Right lobe of liver (tissue), 6 donors: Measurements from ENCODE around the gene TBXAS1. TPM values are rescaled to one million over a fixed set of nuclear protein-coding genes. Genes with fewer than 3 reads are reported as not detected.
"Not testable (repeated sequence)": the region's sequence is repeated elsewhere in the genome, so short reads cannot be mapped to it uniquely, and the experiment has no call there.

Experiments
- ATAC-seq, 4 donors: fragments of 200-7000 bp; cut with Tn5 transposase; one replicate each; pipeline ENCODE4 v1.9.1; 2020; ENCODE audit warnings: mild to moderate bottlenecking in 4 of 4, moderate library complexity in 4 of 4
- DNase-seq, 3 donors: peaks; one replicate each; pipeline ENCODE4 v3.0.0-alpha.2; 2020
- H3K27ac ChIP-seq, 3 donors: fragments of 200-600 bp; one replicate each; pipeline ENCODE4 v1.8.0; 2022
- H3K27me3 ChIP-seq, 2 donors: fragments of 200-600 bp; one replicate each; pipeline ENCODE4 v1.8.0; 2022
- H3K36me3 ChIP-seq, 4 donors: fragments of 200-600 bp; sonication (generic) in 1 of 4; one replicate each; pipeline versions ENCODE4 v1.5.1 to v1.8.0; 2017 to 2022; ENCODE audit warnings: control low read depth in 1 of 4
- H3K4me1 ChIP-seq, 4 donors: fragments of 200-600 bp; sonication (generic) in 1 of 4; one replicate each; pipeline versions ENCODE4 v1.5.1 to v1.8.0; 2017 to 2022; ENCODE audit warnings: control low read depth in 1 of 4
- H3K4me3 ChIP-seq, 3 donors: fragments of 200-600 bp; one replicate each; pipeline ENCODE4 v1.8.0; 2022
- H3K9me3 ChIP-seq, 4 donors: fragments of 200-600 bp; sonication (generic) in 1 of 4; one replicate each; pipeline versions ENCODE4 v1.5.1 to v1.8.0; 2017 to 2022; ENCODE audit warnings: control low read depth in 1 of 4
- POLR2A ChIP-seq: fragments of 450-650 bp; IDR thresholded peaks from one replicate; pipeline ENCODE4 v1.6.1; 2017; ENCODE audit warnings: antibody characterized with exemption, mild to moderate bottlenecking
- WGBS: methylation state at CpG from one replicate; pipeline ENCODE4 v1.1.6; 2018; ENCODE audit warnings: low coverage, low lambda C conversion rate; ENCODE audit not compliant: insufficient coverage; ENCODE audit errors: missing lambda C conversion rate; 5-methylcytosine and 5-hydroxymethylcytosine counted together
- intact Hi-C, 2 donors: fragments of 100-400 bp; cut with DNase I; formaldehyde crosslinking; loops; one replicate each; pipeline versions ENCODE4 v1.11.2 to v1.14.1; 2022
- total RNA-seq, 6 experiments: library from RNA; depleted of rRNA in 2 of 6; stranded (reverse); fragments of >200 nt in 2 of 6; fragmentation: NEBNext Ultra II Directional in 3 of 6; extraction: Animal tissue kit (Norgen Biotek cat#: 25700) in 3 of 6; gene quantifications; one replicate each; pipeline versions ENCODE4 v1.1.0 to v1.2.4, GENCODE V29; 2016 to 2023
- TF ChIP-seq, protein P1 (sequence below), 4 donors: fragments of 200-600 bp in 3 of 4; fragments of 450-650 bp in 1 of 4; IDR thresholded peaks; one replicate each; pipeline versions ENCODE4 v1.5.1 to v1.8.0; 2016 to 2022; ENCODE audit warnings: antibody characterized with exemption in 4 of 4, mild to moderate bottlenecking in 2 of 4
- donor health status: DM: no; HTN: yes; CAD: no.
- donor health status: DM: no; HTN: no; CAD: no.
- donor health status: DM: no; HTN: no; CAD: no.
- donor health status: DM: no; HTN: yes; CAD: no.
- donor health status: DM: no; HTN: yes; CAD: no.

Gene TBXAS1
- total RNA-seq, 6 experiments from 2014 or later = 7.6 to 15.6 (median 12.2) TPM

DNA sequence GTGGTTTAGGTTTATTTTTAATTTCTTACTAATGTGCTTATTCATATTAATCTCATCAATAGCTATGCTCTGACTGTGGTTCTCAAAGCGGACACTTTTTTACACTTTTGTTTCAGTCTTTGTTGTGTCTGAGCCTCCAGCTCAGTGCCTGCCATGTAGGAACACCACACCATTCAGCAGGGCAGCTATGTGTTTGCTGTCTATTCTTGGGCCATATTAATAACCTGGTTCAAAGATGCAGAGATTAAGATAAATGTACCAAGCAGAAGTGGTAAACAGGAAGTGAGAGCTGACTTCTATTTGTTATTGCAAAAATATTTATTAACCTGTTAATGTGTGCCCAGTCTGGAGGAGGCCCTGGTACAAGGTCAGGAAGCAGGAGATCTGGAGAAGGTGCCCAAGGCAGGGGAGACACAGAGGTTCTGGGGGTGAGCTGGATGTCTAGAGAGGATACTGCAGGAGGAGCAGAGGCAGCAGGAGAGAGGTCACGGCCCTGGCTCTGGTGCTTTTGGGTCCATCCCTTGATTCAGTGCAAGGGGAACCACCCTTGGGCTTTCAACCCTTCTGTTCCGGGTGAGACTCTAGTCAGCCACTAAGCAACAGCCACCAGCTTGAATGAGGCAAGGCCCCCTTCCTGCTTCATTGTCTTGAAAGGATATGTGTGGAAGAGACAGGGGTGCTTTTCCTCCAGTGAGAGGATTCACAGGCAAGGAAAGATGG is 1.9 kb downstream of the TBXAS1 start:
- intact Hi-C loops = no loop called here
- WGBS = 64% methylated on average over 1 of the region's 3 CpGs
- Histone ChIP-seq H3K4me3 (peak overlapping the region in 2 of 3 donors; percentile 3 to 36), H3K27me3 (no peaks in the 10 kb centered on the region), H3K9me3 (no peaks in the 10 kb centered on the region), H3K27ac (peak overlapping the region in 1 of 3 donors; percentile 13), H3K4me1 (no peaks in the 10 kb centered on the region), H3K36me3 (no peaks in the 10 kb centered on the region)
- ATAC-seq (peak; percentile 31 to 50 (median 37)), DNase-seq (no peak)
- TF ChIP-seq, protein P1, sequence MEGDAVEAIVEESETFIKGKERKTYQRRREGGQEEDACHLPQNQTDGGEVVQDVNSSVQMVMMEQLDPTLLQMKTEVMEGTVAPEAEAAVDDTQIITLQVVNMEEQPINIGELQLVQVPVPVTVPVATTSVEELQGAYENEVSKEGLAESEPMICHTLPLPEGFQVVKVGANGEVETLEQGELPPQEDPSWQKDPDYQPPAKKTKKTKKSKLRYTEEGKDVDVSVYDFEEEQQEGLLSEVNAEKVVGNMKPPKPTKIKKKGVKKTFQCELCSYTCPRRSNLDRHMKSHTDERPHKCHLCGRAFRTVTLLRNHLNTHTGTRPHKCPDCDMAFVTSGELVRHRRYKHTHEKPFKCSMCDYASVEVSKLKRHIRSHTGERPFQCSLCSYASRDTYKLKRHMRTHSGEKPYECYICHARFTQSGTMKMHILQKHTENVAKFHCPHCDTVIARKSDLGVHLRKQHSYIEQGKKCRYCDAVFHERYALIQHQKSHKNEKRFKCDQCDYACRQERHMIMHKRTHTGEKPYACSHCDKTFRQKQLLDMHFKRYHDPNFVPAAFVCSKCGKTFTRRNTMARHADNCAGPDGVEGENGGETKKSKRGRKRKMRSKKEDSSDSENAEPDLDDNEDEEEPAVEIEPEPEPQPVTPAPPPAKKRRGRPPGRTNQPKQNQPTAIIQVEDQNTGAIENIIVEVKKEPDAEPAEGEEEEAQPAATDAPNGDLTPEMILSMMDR (IDR thresholded peaks at IDR 0.05) = no peak

DNA sequence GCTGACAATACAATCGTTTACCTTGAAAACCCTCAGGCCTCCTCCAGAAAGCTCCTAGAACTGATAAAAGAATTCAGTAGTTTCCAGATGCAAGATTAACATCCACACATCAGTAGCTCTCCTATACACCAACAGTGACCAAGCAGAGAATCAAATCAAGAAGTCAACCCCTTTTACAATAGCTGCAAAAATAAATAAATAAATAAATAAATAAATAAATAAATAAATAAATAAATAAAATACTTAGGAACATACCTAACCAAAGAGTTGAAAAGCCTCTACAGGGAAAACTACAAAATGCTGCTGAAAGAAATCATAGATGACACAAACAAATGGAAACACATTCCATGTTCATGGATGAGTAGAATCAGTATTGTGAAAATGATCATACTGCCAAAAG is 6.8 kb downstream of the TBXAS1 start:
- H3K27me3 ChIP-seq, intact Hi-C loops, H3K27ac ChIP-seq, ATAC-seq, H3K36me3 ChIP-seq, H3K4me3 ChIP-seq, DNase-seq, H3K4me1 ChIP-seq, H3K9me3 ChIP-seq: not testable (repeated sequence)
- WGBS = 30% methylated on average over 1 of the region's 1 CpG

DNA sequence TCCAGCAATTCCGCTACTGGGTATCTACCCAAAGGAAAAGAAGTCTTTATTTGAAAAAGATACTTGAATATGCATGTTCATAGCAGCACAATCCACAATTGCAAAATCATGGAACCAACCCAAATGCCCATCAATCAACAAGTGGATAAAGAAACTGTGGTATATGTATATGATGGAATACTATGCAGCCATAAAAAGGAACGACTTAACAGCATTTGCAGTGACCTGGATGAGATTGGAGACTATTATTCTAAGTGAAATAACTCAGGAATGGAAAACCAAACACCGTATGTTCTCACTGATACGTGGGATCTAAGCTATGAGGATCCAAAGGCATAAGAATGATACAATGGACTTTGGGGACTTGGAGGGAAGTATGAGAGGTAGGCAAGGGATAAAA is 8.2 kb downstream of the TBXAS1 start:
- H3K4me3 ChIP-seq, H3K36me3 ChIP-seq, H3K9me3 ChIP-seq, ATAC-seq, intact Hi-C loops, H3K27me3 ChIP-seq, H3K27ac ChIP-seq, H3K4me1 ChIP-seq, DNase-seq: not testable (repeated sequence)
- 63% methylated on average over 4 of the region's 4 CpGs for WGBS

DNA sequence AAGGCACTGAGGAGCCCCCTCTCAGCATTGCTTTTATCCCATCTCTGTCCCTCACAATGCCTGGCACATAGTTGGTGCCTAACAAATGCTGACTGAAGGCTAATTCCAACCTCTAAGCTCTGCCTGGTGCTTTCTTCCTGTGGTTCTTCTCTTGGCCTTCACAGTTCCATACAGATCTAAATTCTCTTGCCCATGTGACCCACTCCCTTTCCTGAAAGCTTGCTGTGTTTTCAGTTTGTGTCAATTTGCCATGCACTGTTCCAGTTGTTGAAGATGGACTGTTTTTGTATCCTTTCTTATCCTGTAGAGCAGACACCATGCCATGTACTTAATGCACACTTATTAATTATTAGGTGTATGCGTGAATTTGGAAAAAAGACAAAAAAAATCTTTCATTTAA is 9.2 kb downstream of the TBXAS1 start:
- Histone ChIP-seq H3K4me3 (no peak overlapping the region), H3K9me3 (no peaks in the 10 kb centered on the region), H3K36me3 (no peaks in the 10 kb centered on the region), H3K27ac (no peak overlapping the region), H3K27me3 (no peaks in the 10 kb centered on the region), H3K4me1 (no peaks in the 10 kb centered on the region)
- no peak for DNase-seq
- WGBS = 59% methylated on average over 1 of the region's 1 CpG
- ATAC-seq = peak in 2 of 4 donors; percentile 25 to 33
- TF ChIP-seq, protein P1 (IDR thresholded peaks at IDR 0.05) = no peak
- TF ChIP-seq POLR2A = no peak
- intact Hi-C loops = no loop called here

DNA sequence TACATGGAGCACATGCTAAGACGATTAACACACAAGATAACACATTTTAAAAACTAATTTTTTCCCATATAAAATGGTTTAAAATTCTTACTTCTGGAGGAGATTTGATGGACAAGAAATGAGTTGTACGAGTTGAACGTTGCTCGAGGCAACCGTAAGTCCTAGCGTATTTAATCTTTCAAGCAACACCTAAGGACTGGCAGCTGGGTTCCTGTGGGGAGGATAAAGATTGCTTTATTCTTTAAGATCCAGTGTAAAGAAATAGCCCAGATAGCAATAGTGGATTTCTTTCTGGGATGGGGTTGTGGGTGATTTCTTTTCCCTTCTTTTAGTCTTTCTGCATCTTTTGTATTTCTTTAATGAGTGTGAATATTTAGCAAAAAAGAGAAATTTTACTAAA is 9.8 kb downstream of the TBXAS1 start:
- Histone ChIP-seq H3K27me3 (no peaks in the 10 kb centered on the region), H3K36me3 (no peaks in the 10 kb centered on the region), H3K27ac (no peak overlapping the region), H3K4me1 (no peaks in the 10 kb centered on the region), H3K4me3 (no peak overlapping the region), H3K9me3 (no peaks in the 10 kb centered on the region)
- TF ChIP-seq POLR2A = no peak
- TF ChIP-seq, protein P1 (IDR thresholded peaks at IDR 0.05) = no peak
- intact Hi-C loops = no loop called here
- DNase-seq (no peak), ATAC-seq (no peak)
- 84% methylated on average over 6 of the region's 6 CpGs for WGBS
